Smooth muscle cell (in vitro differentiated cells): ENCODE results near the gene EYS. TPM values are rescaled to one million over a fixed set of nuclear protein-coding genes. Genes with fewer than 3 reads are reported as not detected.

Source experiments
- DNase-seq: peaks from one replicate; lab custom pipeline; 2025; ENCODE audit not compliant: unreplicated experiment; lab: John Stamatoyannopoulos, UW
- H2AFZ ChIP-seq: fragments of 200-600 bp; sonication (generic); 2 replicates; pipeline ENCODE4 v1.6.0; 2016; ENCODE audit warnings: antibody characterized with exemption, low read depth, mild to moderate bottlenecking
- H3F3A ChIP-seq: fragments of 200-600 bp; sonication (generic); 2 replicates; pipeline ENCODE4 v1.6.0; 2017; ENCODE audit warnings: antibody characterized with exemption, low read depth
- H3K27ac ChIP-seq: fragments of 200-600 bp; sonication (generic); 2 replicates; pipeline ENCODE4 v1.5.1; 2016; ENCODE audit warnings: low read depth, mild to moderate bottlenecking
- H3K27me3 ChIP-seq: fragments of 200-600 bp; sonication (generic); 2 replicates; pipeline ENCODE4 v1.6.1; 2016; ENCODE audit warnings: low read depth, mild to moderate bottlenecking
- H3K36me3 ChIP-seq: fragments of 200-600 bp; sonication (generic); 2 replicates; pipeline ENCODE4 v1.5.1; 2016; ENCODE audit warnings: low read depth
- H3K4me1 ChIP-seq: fragments of 200-600 bp; sonication (generic); 2 replicates; pipeline ENCODE4 v1.5.1; 2016; ENCODE audit warnings: low read depth
- H3K4me2 ChIP-seq: fragments of 200-600 bp; sonication (generic); 2 replicates; pipeline ENCODE4 v1.6.0; 2016; ENCODE audit warnings: mild to moderate bottlenecking
- H3K4me3 ChIP-seq: fragments of 200-600 bp; sonication (generic); 2 replicates; pipeline ENCODE4 v1.5.1; 2016; ENCODE audit warnings: mild to moderate bottlenecking
- H3K79me2 ChIP-seq: fragments of 200-600 bp; sonication (generic); 2 replicates; pipeline ENCODE4 v1.6.0; 2016; ENCODE audit warnings: low read depth, mild to moderate bottlenecking
- H3K9ac ChIP-seq: fragments of 200-600 bp; sonication (generic); 2 replicates; pipeline ENCODE4 v1.6.0; 2016; ENCODE audit warnings: low read depth
- H3K9me3 ChIP-seq: fragments of 200-600 bp; sonication (generic); replicated peaks from 2 replicates; pipeline ENCODE4 v1.5.1; 2016; ENCODE audit warnings: low read depth
- H4K20me1 ChIP-seq: fragments of 200-600 bp; sonication (generic); 2 replicates; pipeline ENCODE4 v1.6.0; 2016; ENCODE audit warnings: low read depth
- WGBS: methylation state at CpG from one replicate; pipeline ENCODE4 v1.1.7; 2016; ENCODE audit warnings: low lambda C conversion rate; 5-methylcytosine and 5-hydroxymethylcytosine counted together
- polyA plus RNA-seq: library from polyadenylated mRNA; unstranded; fragments of >200 nt; fragmentation: Nextera tagmentation; extraction: Ambion mirVana; gene quantifications from 2 replicates; pipeline ENCODE4 v1.2.1, GENCODE V29; 2016
- total RNA-seq: library from RNA; depleted of rRNA; stranded (reverse); fragments of >200 nt; gene quantifications from 2 replicates; pipeline ENCODE4 v1.2.3, GENCODE V29; 2014
- TF ChIP-seq, protein P1 (sequence below): fragments of 200-600 bp; sonication (generic); IDR thresholded peaks from 2 replicates; pipeline ENCODE4 v1.5.1; 2017; ENCODE audit warnings: borderline replicate concordance, mild to moderate bottlenecking, antibody characterized with exemption; ENCODE audit not compliant: insufficient read depth, poor library complexity, severe bottlenecking

Gene EYS
- total and polyA plus RNA-seq, 2 experiments from 2014 or later = 0.07 to 0.18 TPM

GRCh38 chr6:64483956-64484499, 1223.0 kb downstream of the EYS start:
- no peaks in the 10 kb centered on the region for H3K27me3 ChIP-seq
- no peak overlapping the region for H3K4me3 ChIP-seq
- H3F3A ChIP-seq = no peaks in the 10 kb centered on the region
- no peaks in the 10 kb centered on the region for H3K36me3 ChIP-seq
- 90% methylated on average over 2 of the region's 2 CpGs for WGBS
- TF ChIP-seq, protein P1, sequence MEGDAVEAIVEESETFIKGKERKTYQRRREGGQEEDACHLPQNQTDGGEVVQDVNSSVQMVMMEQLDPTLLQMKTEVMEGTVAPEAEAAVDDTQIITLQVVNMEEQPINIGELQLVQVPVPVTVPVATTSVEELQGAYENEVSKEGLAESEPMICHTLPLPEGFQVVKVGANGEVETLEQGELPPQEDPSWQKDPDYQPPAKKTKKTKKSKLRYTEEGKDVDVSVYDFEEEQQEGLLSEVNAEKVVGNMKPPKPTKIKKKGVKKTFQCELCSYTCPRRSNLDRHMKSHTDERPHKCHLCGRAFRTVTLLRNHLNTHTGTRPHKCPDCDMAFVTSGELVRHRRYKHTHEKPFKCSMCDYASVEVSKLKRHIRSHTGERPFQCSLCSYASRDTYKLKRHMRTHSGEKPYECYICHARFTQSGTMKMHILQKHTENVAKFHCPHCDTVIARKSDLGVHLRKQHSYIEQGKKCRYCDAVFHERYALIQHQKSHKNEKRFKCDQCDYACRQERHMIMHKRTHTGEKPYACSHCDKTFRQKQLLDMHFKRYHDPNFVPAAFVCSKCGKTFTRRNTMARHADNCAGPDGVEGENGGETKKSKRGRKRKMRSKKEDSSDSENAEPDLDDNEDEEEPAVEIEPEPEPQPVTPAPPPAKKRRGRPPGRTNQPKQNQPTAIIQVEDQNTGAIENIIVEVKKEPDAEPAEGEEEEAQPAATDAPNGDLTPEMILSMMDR = no peak
- no peak overlapping the region for H3K9ac ChIP-seq
- no peak overlapping the region for H2AFZ ChIP-seq
- H3K9me3 ChIP-seq = no peaks in the 10 kb centered on the region
- H3K79me2 ChIP-seq = no peaks in the 10 kb centered on the region
- H3K27ac ChIP-seq = no peak overlapping the region
- DNase-seq = no peak
- no peaks in the 10 kb centered on the region for H4K20me1 ChIP-seq
- H3K4me2 ChIP-seq = no peak overlapping the region
- no peaks in the 10 kb centered on the region for H3K4me1 ChIP-seq

DNA sequence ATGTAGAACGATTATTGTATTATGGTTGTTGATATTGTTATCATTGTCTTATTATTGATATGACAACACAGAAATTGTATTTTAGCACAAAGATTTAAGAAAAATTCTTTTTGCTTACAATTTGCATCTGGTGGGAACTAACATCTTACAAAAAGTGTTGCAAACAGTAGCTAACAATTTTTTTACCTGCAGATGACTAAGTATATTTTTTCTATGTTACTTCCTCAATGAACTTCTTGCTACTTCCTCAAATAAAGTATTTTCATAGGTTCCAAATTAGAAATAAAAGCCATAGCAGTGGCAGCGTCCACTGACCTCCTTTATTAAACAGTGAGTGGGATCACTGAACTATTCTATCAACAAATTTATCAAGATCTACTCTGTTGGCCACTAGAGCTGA, 1224.4 kb downstream of the EYS start:
- no peak overlapping the region for H2AFZ ChIP-seq
- H3K4me2 ChIP-seq = no peak overlapping the region
- H4K20me1 ChIP-seq = no peaks in the 10 kb centered on the region
- no peaks in the 10 kb centered on the region for H3K9me3 ChIP-seq
- H3K27ac ChIP-seq = no peak overlapping the region
- H3K36me3 ChIP-seq = no peaks in the 10 kb centered on the region
- no peak overlapping the region for H3K9ac ChIP-seq
- H3K4me1 ChIP-seq = no peaks in the 10 kb centered on the region
- no peaks in the 10 kb centered on the region for H3K79me2 ChIP-seq
- no peaks in the 10 kb centered on the region for H3F3A ChIP-seq
- 81% methylated on average over 2 of the region's 2 CpGs for WGBS
- no peak overlapping the region for H3K4me3 ChIP-seq
- H3K27me3 ChIP-seq = no peaks in the 10 kb centered on the region
- TF ChIP-seq, protein P1 = no peak
- DNase-seq = no peak

GRCh38 chr6:64479134-64479533, 1227.9 kb downstream of the EYS start:
- no peak overlapping the region for H3K27ac ChIP-seq
- whole genome bisulfite sequencing = 92% methylated on average over 1 of the region's 1 CpG
- H3K9ac ChIP-seq = no peak overlapping the region
- TF ChIP-seq, protein P1 = no peak
- H3K4me2 ChIP-seq = no peak overlapping the region
- no peaks in the 10 kb centered on the region for H3K79me2 ChIP-seq
- no peaks in the 10 kb centered on the region for H3K36me3 ChIP-seq
- no peak for DNase-seq
- H3K4me1 ChIP-seq = no peaks in the 10 kb centered on the region
- H4K20me1 ChIP-seq = no peaks in the 10 kb centered on the region
- H3K9me3 ChIP-seq = no peaks in the 10 kb centered on the region
- H3K27me3 ChIP-seq = no peaks in the 10 kb centered on the region
- H2AFZ ChIP-seq = no peak overlapping the region
- H3F3A ChIP-seq = no peaks in the 10 kb centered on the region
- H3K4me3 ChIP-seq = no peak overlapping the region

GRCh38 chr6:64477391-64477790, 1229.6 kb downstream of the EYS start:
- H3K4me1 ChIP-seq = no peaks in the 10 kb centered on the region
- no peak overlapping the region for H3K4me3 ChIP-seq
- TF ChIP-seq, protein P1 = no peak
- no peak overlapping the region for H2AFZ ChIP-seq
- no peaks in the 10 kb centered on the region for H3K27me3 ChIP-seq
- H3K4me2 ChIP-seq = no peak overlapping the region
- DNase-seq = no peak
- no peak overlapping the region for H3K9ac ChIP-seq
- no peak overlapping the region for H3K27ac ChIP-seq
- no peaks in the 10 kb centered on the region for H3K36me3 ChIP-seq
- H4K20me1 ChIP-seq = no peaks in the 10 kb centered on the region
- no peaks in the 10 kb centered on the region for H3K9me3 ChIP-seq
- 80% methylated on average over 3 of the region's 3 CpGs for WGBS
- H3F3A ChIP-seq = no peaks in the 10 kb centered on the region
- H3K79me2 ChIP-seq = no peaks in the 10 kb centered on the region
